SU-DHL-6 (cell line): ENCODE measurements around the gene MYOG.

Experiments used
- H2AFZ ChIP-seq: fragments of 200-600 bp; sonication (generic); 2 replicates; pipeline ENCODE4 v1.6.1; 2014; ENCODE audit warnings: low read depth, mild to moderate bottlenecking, moderate library complexity, mixed read lengths, antibody characterized with exemption, low read length; ENCODE audit not compliant: severe bottlenecking
- H3F3A ChIP-seq: fragments of 200-600 bp; shearing (Covaris generic); 2 replicates; pipeline ENCODE4 v1.6.0; 2016; ENCODE audit warnings: antibody characterized with exemption, mild to moderate bottlenecking; ENCODE audit not compliant: insufficient read depth
- H3K27ac ChIP-seq: fragments of 200-600 bp; sonication (generic); 2 replicates; pipeline ENCODE4 v1.5.1; 2016; ENCODE audit warnings: low read depth, mild to moderate bottlenecking, low read length, moderate library complexity, mixed read lengths
- H3K27me3 ChIP-seq: fragments of 200-600 bp; sonication (generic), shearing (Covaris generic); 2 replicates; pipeline ENCODE4 v1.6.0; 2014; ENCODE audit warnings: mild to moderate bottlenecking, low read length
- H3K36me3 ChIP-seq: fragments of 200-600 bp; sonication (generic); 2 replicates; pipeline ENCODE4 v1.6.1; 2014; ENCODE audit warnings: mild to moderate bottlenecking, low read length, mixed read lengths
- H3K4me2 ChIP-seq: fragments of 300-600, 200-600 bp; shearing (Covaris generic), sonication (generic); 2 replicates; pipeline ENCODE4 v1.6.0; 2014; ENCODE audit warnings: low read length, low read depth, mild to moderate bottlenecking; ENCODE audit not compliant: poor library complexity, severe bottlenecking
- H3K4me3 ChIP-seq: fragments of 200-600 bp; sonication (generic); 2 replicates; pipeline ENCODE4 v1.5.1; 2014; ENCODE audit warnings: antibody characterized with exemption, low read length, mild to moderate bottlenecking, mixed read lengths; ENCODE audit not compliant: insufficient read depth, poor library complexity, severe bottlenecking
- H3K79me2 ChIP-seq: fragments of 200-600 bp; sonication (generic); 2 replicates; pipeline ENCODE4 v1.6.1; 2014; ENCODE audit warnings: mild to moderate bottlenecking, low read length, moderate library complexity; ENCODE audit not compliant: insufficient read depth
- H3K9ac ChIP-seq: fragments of 200-600 bp; sonication (generic); 2 replicates; pipeline ENCODE4 v1.7.0; 2014; ENCODE audit warnings: mild to moderate bottlenecking, low read length
- H3K9me2 ChIP-seq: fragments of 200-600 bp; sonication (generic); replicated peaks from 2 replicates; pipeline ENCODE4 v1.6.1; 2014; ENCODE audit warnings: low read length; ENCODE audit not compliant: insufficient read depth
- H3K9me3 ChIP-seq: fragments of 200-600 bp; sonication (generic); 2 replicates; pipeline ENCODE4 v1.6.1; 2014; ENCODE audit warnings: low read length, mixed read lengths; ENCODE audit not compliant: insufficient read depth
- H4K20me1 ChIP-seq: fragments of 200-600 bp; sonication (generic); 2 replicates; pipeline ENCODE4 v1.6.1; 2014; ENCODE audit warnings: low read depth, mild to moderate bottlenecking, antibody characterized with exemption, low read length, moderate library complexity, mixed read lengths
- CTCF ChIP-seq: fragments of 200-600 bp; sonication (generic); IDR thresholded peaks from one replicate; pipeline ENCODE4 v1.5.1; 2017; ENCODE audit warnings: antibody characterized with exemption, mild to moderate bottlenecking, low read length, moderate library complexity; ENCODE audit not compliant: insufficient read depth, poor library complexity, severe bottlenecking
- EZH2phosphoT487 ChIP-seq: fragments of 200-600 bp; sonication (generic), shearing (Covaris generic); conservative IDR thresholded peaks from 2 replicates; pipeline ENCODE4 v1.6.1; 2018; ENCODE audit warnings: mild to moderate bottlenecking, antibody characterized with exemption, low read length, moderate library complexity, mixed read lengths

Gene MYOG

GRCh38 chr1:203128431-203128715, 42.6 kb upstream of the MYOG start:
- H3K4me2 ChIP-seq = no peak overlapping the region
- no peaks in the 10 kb centered on the region for H3K27me3 ChIP-seq
- H3K4me3 ChIP-seq = no peak overlapping the region
- no peaks in the 10 kb centered on the region for H3K9me2 ChIP-seq
- H2AFZ ChIP-seq = no peak overlapping the region
- H3K9me3 ChIP-seq = no peaks in the 10 kb centered on the region
- no peaks in the 10 kb centered on the region for H3K79me2 ChIP-seq
- no peak overlapping the region for H3K9ac ChIP-seq
- no peaks in the 10 kb centered on the region for H3K36me3 ChIP-seq
- TF ChIP-seq CTCF (no peak), EZH2phosphoT487 (no peak)
- no peaks in the 10 kb centered on the region for H4K20me1 ChIP-seq
- no peak overlapping the region for H3K27ac ChIP-seq
- no peaks in the 10 kb centered on the region for H3F3A ChIP-seq

DNA sequence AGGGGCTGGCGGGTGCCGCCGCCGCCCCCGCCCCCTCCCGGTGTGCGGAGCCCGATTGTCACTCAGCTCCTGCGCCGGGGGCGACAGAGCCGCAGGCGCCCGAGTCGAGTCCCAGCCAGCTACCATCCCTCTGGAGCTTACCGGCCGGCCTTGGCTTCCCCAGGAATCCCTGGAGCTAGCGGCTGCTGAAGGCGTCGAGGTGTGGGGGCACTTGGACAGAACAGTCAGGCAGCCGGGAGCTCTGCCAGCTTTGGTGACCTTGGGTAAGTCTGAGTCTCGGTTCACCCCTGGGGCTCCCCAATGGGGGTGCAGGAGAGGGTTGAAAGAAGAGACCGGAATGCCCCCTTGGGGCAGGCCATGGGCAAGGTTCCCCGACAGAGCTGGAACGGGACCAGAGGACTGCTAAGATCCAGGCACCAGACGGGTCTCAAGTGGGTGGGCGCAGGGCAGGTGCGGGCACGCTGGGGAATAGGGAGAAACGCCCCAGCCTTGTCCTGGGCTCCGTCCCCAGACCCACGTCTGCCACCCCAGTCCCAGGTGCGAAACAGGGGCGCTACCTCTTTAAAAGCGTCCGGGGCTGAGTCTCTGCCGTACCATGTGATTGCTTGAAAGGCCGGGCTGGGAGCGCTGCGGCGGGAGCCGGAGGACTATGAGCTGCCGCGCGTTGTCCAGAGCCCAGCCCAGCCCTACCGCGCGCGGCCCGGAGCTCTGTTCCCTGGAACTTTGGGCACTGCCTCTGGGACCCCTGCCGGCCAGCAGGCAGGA, 42.0 kb upstream of the MYOG start, which contains the start of gene ADORA1:
Gene ADORA1 (plus strand): TSS at position 61 of the 765 bp plus-strand sequence. CDS start 1,116 bp downstream, outside the sequence.
- no peaks in the 10 kb centered on the region for H3K27me3 ChIP-seq
- no peak within 1 kb of the TSS for H3K4me2 ChIP-seq
- no peaks in the 10 kb centered on the region for H3F3A ChIP-seq
- H3K9me2 ChIP-seq = no peaks in the 10 kb centered on the region
- no peaks in the 10 kb centered on the region for H3K79me2 ChIP-seq
- H4K20me1 ChIP-seq = no peaks in the 10 kb centered on the region
- no peak within 1 kb of the TSS for H3K27ac ChIP-seq
- no peaks in the 10 kb centered on the region for H3K9me3 ChIP-seq
- H3K9ac ChIP-seq = no peak within 1 kb of the TSS
- H2AFZ ChIP-seq = no peak within 1 kb of the TSS
- H3K4me3 ChIP-seq = no peak within 1 kb of the TSS
- TF ChIP-seq EZH2phosphoT487 = no peak
- H3K36me3 ChIP-seq = no peaks in the 10 kb centered on the region

DNA sequence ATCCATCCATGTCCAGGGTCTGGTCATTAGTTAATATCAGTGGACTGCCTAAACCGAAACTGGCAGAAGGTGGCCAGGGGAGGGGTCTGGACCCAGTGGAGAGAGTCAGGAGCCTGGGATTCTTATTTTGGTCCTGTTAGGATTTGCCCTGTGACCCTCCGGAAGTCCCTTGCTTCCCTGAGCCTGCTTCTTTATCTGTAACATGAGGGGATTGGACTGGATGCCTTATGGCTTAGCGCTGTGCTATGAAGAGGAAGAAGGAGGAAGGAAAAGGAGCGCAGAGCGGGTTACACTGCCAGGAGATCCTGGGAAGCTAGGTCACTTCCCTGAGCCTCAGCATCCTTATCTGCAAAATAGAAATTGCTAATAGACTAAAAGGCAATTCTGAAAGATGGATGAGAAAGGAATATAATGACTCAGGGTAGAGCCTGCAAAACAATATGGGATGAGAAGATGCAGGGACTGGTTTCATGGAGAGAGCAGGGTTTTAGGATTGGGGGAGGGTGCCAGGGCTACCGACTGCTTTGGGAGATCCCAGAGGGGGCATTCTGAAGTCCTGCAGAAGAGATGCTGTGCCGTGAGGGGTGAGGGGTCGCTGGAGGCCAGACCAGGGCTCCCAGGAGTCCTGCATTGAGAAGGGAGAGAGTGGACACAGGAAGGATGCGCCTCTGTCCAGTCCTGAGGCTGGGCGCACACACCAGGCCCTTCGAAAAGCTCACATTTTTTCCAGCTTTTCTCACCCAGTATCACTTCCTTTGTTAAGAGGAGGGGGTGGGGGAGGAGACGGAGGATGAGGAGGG, 41.3 kb upstream of the MYOG start:
- Histone ChIP-seq H2AFZ (no peak overlapping the region), H3K9me2 (no peaks in the 10 kb centered on the region), H3K4me2 (no peak overlapping the region), H4K20me1 (no peaks in the 10 kb centered on the region), H3K27me3 (no peaks in the 10 kb centered on the region), H3K9me3 (no peaks in the 10 kb centered on the region), H3K4me3 (no peak overlapping the region), H3K36me3 (no peaks in the 10 kb centered on the region), H3K27ac (no peak overlapping the region), H3K9ac (no peak overlapping the region), H3F3A (no peaks in the 10 kb centered on the region), H3K79me2 (no peaks in the 10 kb centered on the region)
- TF ChIP-seq EZH2phosphoT487 (no peak), CTCF (no peak)
